Adipocyte (in vitro differentiated cells): ENCODE results near the gene GALNT11.

Experiments
- DNase-seq: peaks from one replicate; pipeline ENCODE4 v3.0.0-alpha.2; 2015; ENCODE audit warnings: low read depth
- H3K27me3 ChIP-seq: replicated peaks from 2 replicates; pipeline ENCODE4 v1.7.0; 2013; ENCODE audit warnings: mild to moderate bottlenecking, low read length, moderate library complexity; ENCODE audit not compliant: control insufficient read depth, insufficient read depth
- H3K36me3 ChIP-seq: 2 replicates; pipeline ENCODE4 v1.7.0; 2013; ENCODE audit warnings: low read length, mild to moderate bottlenecking, moderate library complexity; ENCODE audit not compliant: control insufficient read depth, insufficient read depth, severe bottlenecking
- H3K4me1 ChIP-seq: 2 replicates; pipeline ENCODE4 v1.7.0; 2013; ENCODE audit warnings: mild to moderate bottlenecking, low read length, moderate library complexity; ENCODE audit not compliant: control insufficient read depth, insufficient read depth
- H3K4me3 ChIP-seq: 2 replicates; pipeline ENCODE4 v1.7.0; 2013; ENCODE audit warnings: mild to moderate bottlenecking, low read length, moderate library complexity
- H3K9ac ChIP-seq: 2 replicates; pipeline ENCODE4 v1.7.0; 2013; ENCODE audit warnings: mild to moderate bottlenecking, low read length, moderate library complexity
- H3K9me3 ChIP-seq: 2 replicates; pipeline ENCODE4 v1.7.0; 2013; ENCODE audit warnings: mild to moderate bottlenecking, low read length, moderate library complexity; ENCODE audit not compliant: control insufficient read depth

GALNT11 gene

GRCh38 chr7:152121432-152121831 lies 96.0 kb downstream of the GALNT11 start:
- no peak overlapping the region for H3K4me3 ChIP-seq
- H3K4me1 ChIP-seq = no peaks in the 10 kb centered on the region
- peaks cover 97% of the 10 kb centered on the region for H3K36me3 ChIP-seq
- H3K27me3 ChIP-seq = no peaks in the 10 kb centered on the region
- no peak overlapping the region for H3K9ac ChIP-seq
- peaks cover 11% of the 10 kb centered on the region for H3K9me3 ChIP-seq
- no peak for DNase-seq

- peaks cover 11% of the 10 kb centered on the region for H3K9me3 ChIP-seq
- no peaks in the 10 kb centered on the region for H3K27me3 ChIP-seq
- no peak overlapping the region for H3K4me3 ChIP-seq
- no peak for DNase-seq
- H3K4me1 ChIP-seq = no peaks in the 10 kb centered on the region
- no peak overlapping the region for H3K9ac ChIP-seq
- H3K36me3 ChIP-seq = peaks cover 96% of the 10 kb centered on the region
Measured at GRCh38 chr7:152122540-152122939, 97.1 kb downstream of the GALNT11 start.

GRCh38 chr7:152126741-152127140 lies 101.3 kb downstream of the GALNT11 start:
- Histone ChIP-seq H3K27me3 (no peaks in the 10 kb centered on the region), H3K4me1 (no peaks in the 10 kb centered on the region), H3K36me3 (peaks cover 80% of the 10 kb centered on the region)

GRCh38 chr7:152127229-152127628 lies 101.8 kb downstream of the GALNT11 start:
- Histone ChIP-seq H3K9ac (no peak overlapping the region), H3K4me1 (no peaks in the 10 kb centered on the region), H3K27me3 (no peaks in the 10 kb centered on the region), H3K36me3 (peaks cover 78% of the 10 kb centered on the region), H3K4me3 (no peak overlapping the region), H3K9me3 (peaks cover 11% of the 10 kb centered on the region)
- DNase-seq = no peak

More at GRCh38 chr7:152126741-152127140, 101.3 kb downstream of the GALNT11 start:
- no peak for DNase-seq
- Histone ChIP-seq H3K9ac (no peak overlapping the region), H3K4me3 (no peak overlapping the region), H3K9me3 (peaks cover 11% of the 10 kb centered on the region)

GRCh38 chr7:152128252-152128651 lies 102.8 kb downstream of the GALNT11 start:
- Histone ChIP-seq H3K9ac (no peak overlapping the region), H3K9me3 (peaks cover 11% of the 10 kb centered on the region), H3K36me3 (peaks cover 78% of the 10 kb centered on the region), H3K27me3 (no peaks in the 10 kb centered on the region), H3K4me3 (no peak overlapping the region), H3K4me1 (no peaks in the 10 kb centered on the region)
- DNase-seq = no peak

- H3K36me3 ChIP-seq = peaks cover 71% of the 10 kb centered on the region
- no peaks in the 10 kb centered on the region for H3K4me1 ChIP-seq
- no peak overlapping the region for H3K9ac ChIP-seq
- no peak overlapping the region for H3K4me3 ChIP-seq
- DNase-seq = no peak
- H3K27me3 ChIP-seq = no peaks in the 10 kb centered on the region
- peaks cover 11% of the 10 kb centered on the region for H3K9me3 ChIP-seq
Measured at GRCh38 chr7:152128741-152129461, 103.4 kb downstream of the GALNT11 start.

GRCh38 chr7:152129682-152130081 lies 104.2 kb downstream of the GALNT11 start:
- H3K36me3 ChIP-seq = peaks cover 63% of the 10 kb centered on the region
- H3K27me3 ChIP-seq = no peaks in the 10 kb centered on the region
- H3K9ac ChIP-seq = no peak overlapping the region
- peaks cover 4% of the 10 kb centered on the region for H3K9me3 ChIP-seq
- no peaks in the 10 kb centered on the region for H3K4me1 ChIP-seq
- no peak overlapping the region for H3K4me3 ChIP-seq
- DNase-seq = no peak

- Histone ChIP-seq H3K9me3 (no peaks in the 10 kb centered on the region), H3K36me3 (peaks cover 51% of the 10 kb centered on the region), H3K9ac (no peak overlapping the region), H3K4me1 (no peaks in the 10 kb centered on the region), H3K27me3 (no peaks in the 10 kb centered on the region), H3K4me3 (no peak overlapping the region)
- DNase-seq = no peak
Measured at GRCh38 chr7:152130658-152131590, 105.5 kb downstream of the GALNT11 start.

- DNase-seq = no peak
- H3K4me1 ChIP-seq = peaks cover 10% of the 10 kb centered on the region
- no peak overlapping the region for H3K9ac ChIP-seq
- H3K36me3 ChIP-seq = peaks cover 44% of the 10 kb centered on the region
- H3K4me3 ChIP-seq = no peak overlapping the region
- H3K27me3 ChIP-seq = no peaks in the 10 kb centered on the region
- no peaks in the 10 kb centered on the region for H3K9me3 ChIP-seq
Measured at GRCh38 chr7:152131981-152132494, 106.6 kb downstream of the GALNT11 start.

- DNase-seq = no peak
Measured at GRCh38 chr7:152132812-152133211, 107.3 kb downstream of the GALNT11 start.

GRCh38 chr7:152133804-152134203 lies 108.3 kb downstream of the GALNT11 start:
- peaks cover 13% of the 10 kb centered on the region for H3K4me1 ChIP-seq
- H3K36me3 ChIP-seq = peaks cover 41% of the 10 kb centered on the region

More at GRCh38 chr7:152132812-152133211, 107.3 kb downstream of the GALNT11 start:
- H3K36me3 ChIP-seq = peaks cover 41% of the 10 kb centered on the region
- no peak overlapping the region for H3K4me3 ChIP-seq
- no peaks in the 10 kb centered on the region for H3K9me3 ChIP-seq
- no peak overlapping the region for H3K9ac ChIP-seq
- peaks cover 13% of the 10 kb centered on the region for H3K4me1 ChIP-seq
- H3K27me3 ChIP-seq = no peaks in the 10 kb centered on the region

More at GRCh38 chr7:152133804-152134203, 108.3 kb downstream of the GALNT11 start:
- H3K27me3 ChIP-seq = no peaks in the 10 kb centered on the region
- no peaks in the 10 kb centered on the region for H3K9me3 ChIP-seq
- DNase-seq = no peak
- no peak overlapping the region for H3K4me3 ChIP-seq
- H3K9ac ChIP-seq = no peak overlapping the region
